ENCODE data around the gene TMEM50B.
"Not testable (repeated sequence)": the region's sequence is repeated elsewhere in the genome, so short reads cannot be mapped to it uniquely, and the experiment has no call there.

TMEM50B gene

DNA sequence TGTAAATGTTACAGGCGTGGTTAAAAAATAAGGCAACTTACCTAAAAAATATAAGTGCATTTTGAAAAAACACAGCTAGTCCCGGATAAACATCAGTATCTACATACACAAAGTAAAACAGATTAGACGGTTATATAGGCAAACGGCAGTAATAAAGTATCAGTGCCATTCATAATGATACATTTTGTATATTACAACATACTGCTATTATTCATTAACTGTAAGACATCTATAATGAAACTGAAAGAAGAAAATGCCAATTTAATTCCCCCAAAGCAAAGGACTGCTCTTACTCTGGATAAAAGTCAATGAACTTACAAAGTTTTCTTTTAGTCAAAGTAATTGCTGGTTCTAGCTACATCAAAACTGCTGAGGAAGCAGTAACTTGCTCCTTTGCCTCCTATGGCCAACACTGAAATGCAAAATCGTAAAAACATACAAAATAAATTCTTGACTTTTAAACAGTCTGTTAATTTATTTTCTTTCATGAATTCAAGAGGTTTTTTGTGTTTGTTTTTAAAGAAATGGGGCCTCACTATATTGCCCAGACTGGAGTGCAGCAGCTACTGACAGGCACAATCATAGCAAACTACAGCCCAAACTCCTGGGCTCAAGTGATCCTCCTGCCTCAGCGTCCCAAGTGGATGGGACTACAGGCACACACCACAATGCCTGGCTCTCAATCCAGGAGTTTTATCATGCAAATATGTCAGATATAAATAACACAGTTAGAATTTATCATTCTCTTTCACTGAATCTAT, 23.9 kb downstream of the TMEM50B start:
- peaks cover 7% of the 10 kb centered on the region for H3K36me3 ChIP-seq
- H3K27me3 ChIP-seq (ENCODE audit: insufficient read depth, low read depth, severe bottlenecking): no peaks in the 10 kb centered on the region
- no peak for TF ChIP-seq CTCF (IDR thresholded peaks at IDR 0.05; ENCODE audit: low read depth, low read length)
- no peaks in the 10 kb centered on the region for H3K9me3 ChIP-seq (ENCODE audit: severe bottlenecking)
- H3K4me3 ChIP-seq (ENCODE audit: low read depth, low read length): no peak overlapping the region
- H3K27ac ChIP-seq: no peak overlapping the region
- no peak for DNase-seq

DNA sequence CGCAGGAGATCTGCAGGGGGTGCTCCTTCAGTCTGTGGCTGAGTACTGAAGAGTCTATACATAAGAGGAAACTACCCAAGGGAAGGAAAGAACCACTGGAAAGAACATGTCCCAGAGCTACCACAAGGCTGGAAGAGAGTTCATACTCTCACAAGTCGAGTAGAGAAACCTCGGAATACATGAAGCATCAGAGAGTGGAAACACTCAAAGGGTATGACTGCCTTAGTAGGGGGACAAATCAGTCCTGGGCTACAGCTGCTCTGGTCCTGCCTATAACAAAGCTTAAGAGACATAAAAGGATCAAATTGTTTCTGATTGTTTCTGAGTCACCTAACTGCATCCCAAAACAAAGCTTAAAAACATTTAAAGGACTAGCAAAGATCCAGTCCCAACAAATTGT, 27.4 kb downstream of the TMEM50B start:
- no peak for TF ChIP-seq CTCF (IDR thresholded peaks at IDR 0.05; ENCODE audit: low read depth, low read length)
- no peak for DNase-seq
- no peak overlapping the region for H3K4me3 ChIP-seq (ENCODE audit: low read depth, low read length)
- no peak overlapping the region for H3K27ac ChIP-seq
- H3K36me3 ChIP-seq: peaks cover 4% of the 10 kb centered on the region
- H3K27me3 ChIP-seq (ENCODE audit: insufficient read depth, low read depth, severe bottlenecking): no peaks in the 10 kb centered on the region
- H3K9me3 ChIP-seq (ENCODE audit: severe bottlenecking): no peaks in the 10 kb centered on the region

GRCh38 chr21:33451634-33452071, 28.1 kb downstream of the TMEM50B start:
- H3K4me3 ChIP-seq (ENCODE audit: low read depth, low read length): no peak overlapping the region
- no peak for TF ChIP-seq CTCF (IDR thresholded peaks at IDR 0.05; ENCODE audit: low read depth, low read length)
- DNase-seq: no peak
- H3K27ac ChIP-seq: no peak overlapping the region
- peaks cover 4% of the 10 kb centered on the region for H3K36me3 ChIP-seq
- no peaks in the 10 kb centered on the region for H3K9me3 ChIP-seq (ENCODE audit: severe bottlenecking)
- no peaks in the 10 kb centered on the region for H3K27me3 ChIP-seq (ENCODE audit: insufficient read depth, low read depth, severe bottlenecking)

DNA sequence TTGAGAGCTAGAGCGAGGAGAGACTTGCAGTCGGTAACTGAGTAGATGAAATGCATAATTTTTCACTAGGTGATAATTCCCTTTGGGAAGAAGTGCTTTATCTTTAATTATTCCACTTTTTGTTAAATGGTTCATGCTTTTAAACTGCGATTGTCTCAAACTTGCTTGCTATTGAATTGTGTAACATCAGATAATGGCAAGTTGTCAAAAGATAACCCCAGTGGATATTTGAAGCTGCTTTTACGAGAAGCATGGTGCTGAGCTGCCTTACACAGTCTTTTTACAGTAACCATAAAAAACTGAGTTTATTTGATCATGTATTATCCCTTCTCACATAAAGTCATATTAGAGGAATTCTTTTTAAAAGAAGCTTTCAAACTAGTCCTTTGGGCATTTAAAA, 30.2 kb downstream of the TMEM50B start:
- no peak for DNase-seq
- no peak overlapping the region for H3K27ac ChIP-seq
- no peak overlapping the region for H3K4me3 ChIP-seq (ENCODE audit: low read depth, low read length)
- TF ChIP-seq CTCF (IDR thresholded peaks at IDR 0.05; ENCODE audit: low read depth, low read length): no peak
- no peaks in the 10 kb centered on the region for H3K9me3 ChIP-seq (ENCODE audit: severe bottlenecking)
- peaks cover 4% of the 10 kb centered on the region for H3K36me3 ChIP-seq
- no peaks in the 10 kb centered on the region for H3K27me3 ChIP-seq (ENCODE audit: insufficient read depth, low read depth, severe bottlenecking)

DNA sequence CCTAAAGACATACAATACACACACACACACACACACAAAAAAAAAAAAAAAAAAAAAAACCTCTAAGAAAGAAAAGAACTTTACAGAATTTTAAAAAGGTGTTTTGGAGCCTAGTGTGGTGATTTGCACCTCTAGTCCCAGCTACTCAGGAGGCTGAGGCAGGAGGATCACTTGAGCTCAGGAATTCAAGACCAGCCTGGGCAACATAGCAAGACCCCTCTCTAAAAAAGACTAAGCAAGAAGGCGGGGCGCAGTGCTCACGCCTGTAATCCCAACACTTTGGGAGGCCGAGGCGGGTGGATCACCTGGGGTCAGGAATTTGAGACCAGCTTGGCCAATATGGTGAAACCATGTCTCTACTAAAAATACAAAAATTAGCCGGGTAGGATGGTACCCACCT, 33.2 kb downstream of the TMEM50B start:
- not testable (repeated sequence) for H3K4me3 ChIP-seq (ENCODE audit: low read depth, low read length); H3K27me3 ChIP-seq (ENCODE audit: insufficient read depth, low read depth, severe bottlenecking); H3K36me3 ChIP-seq; H3K9me3 ChIP-seq (ENCODE audit: severe bottlenecking); DNase-seq; H3K27ac ChIP-seq

DNA sequence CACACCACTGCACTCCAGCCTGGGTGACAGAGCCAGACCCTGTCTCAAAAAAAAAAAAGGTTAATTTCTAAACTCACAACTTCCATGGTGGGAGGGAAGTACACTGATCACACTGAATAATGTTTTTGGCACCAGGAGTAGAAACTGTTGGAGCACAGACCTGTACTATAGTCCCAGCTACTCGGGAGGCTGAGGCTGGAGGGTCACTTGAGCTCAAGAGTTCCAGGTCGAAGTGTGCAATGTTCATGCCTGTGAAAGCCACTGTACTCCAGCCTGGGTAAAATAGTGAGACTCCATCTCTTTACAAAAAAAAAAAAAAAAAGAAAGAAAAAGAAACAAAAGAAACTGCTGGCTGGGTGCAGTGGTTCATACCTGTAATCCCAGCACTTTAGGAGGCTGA, 35.3 kb downstream of the TMEM50B start:
- Histone ChIP-seq H3K27me3 (ENCODE audit: insufficient read depth, low read depth, severe bottlenecking) (no peaks in the 10 kb centered on the region), H3K4me3 (ENCODE audit: low read depth, low read length) (no peak overlapping the region), H3K36me3 (no peaks in the 10 kb centered on the region), H3K9me3 (ENCODE audit: severe bottlenecking) (no peaks in the 10 kb centered on the region), H3K27ac (no peak overlapping the region)
- no peak for DNase-seq
- no peak for TF ChIP-seq CTCF (IDR thresholded peaks at IDR 0.05; ENCODE audit: low read depth, low read length)
